ENCODE data around the gene SNED1.

GRCh38 chr2:241034490-241035141, 36.2 kb downstream of the SNED1 start:
- TF ChIP-seq, protein P1, sequence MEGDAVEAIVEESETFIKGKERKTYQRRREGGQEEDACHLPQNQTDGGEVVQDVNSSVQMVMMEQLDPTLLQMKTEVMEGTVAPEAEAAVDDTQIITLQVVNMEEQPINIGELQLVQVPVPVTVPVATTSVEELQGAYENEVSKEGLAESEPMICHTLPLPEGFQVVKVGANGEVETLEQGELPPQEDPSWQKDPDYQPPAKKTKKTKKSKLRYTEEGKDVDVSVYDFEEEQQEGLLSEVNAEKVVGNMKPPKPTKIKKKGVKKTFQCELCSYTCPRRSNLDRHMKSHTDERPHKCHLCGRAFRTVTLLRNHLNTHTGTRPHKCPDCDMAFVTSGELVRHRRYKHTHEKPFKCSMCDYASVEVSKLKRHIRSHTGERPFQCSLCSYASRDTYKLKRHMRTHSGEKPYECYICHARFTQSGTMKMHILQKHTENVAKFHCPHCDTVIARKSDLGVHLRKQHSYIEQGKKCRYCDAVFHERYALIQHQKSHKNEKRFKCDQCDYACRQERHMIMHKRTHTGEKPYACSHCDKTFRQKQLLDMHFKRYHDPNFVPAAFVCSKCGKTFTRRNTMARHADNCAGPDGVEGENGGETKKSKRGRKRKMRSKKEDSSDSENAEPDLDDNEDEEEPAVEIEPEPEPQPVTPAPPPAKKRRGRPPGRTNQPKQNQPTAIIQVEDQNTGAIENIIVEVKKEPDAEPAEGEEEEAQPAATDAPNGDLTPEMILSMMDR (conservative IDR thresholded peaks at IDR 0.05): no peak
- no peak for TF ChIP-seq EZH2 (IDR thresholded peaks at IDR 0.05; ENCODE audit: low read depth)

All from PC-9 (cell line).